ENCODE measurements around the gene IFIT3.

GRCh38 chr10:89332123-89332633 lies 4.4 kb downstream of the IFIT3 start:
- no peak for TF ChIP-seq SMC3 (IDR thresholded peaks at IDR 0.05; ENCODE audit: low read depth, low read length)
- no peak for TF ChIP-seq REST (IDR thresholded peaks at IDR 0.05; ENCODE audit: low read depth, low read length)
- TF ChIP-seq CTCF (IDR thresholded peaks at IDR 0.05) = no peak
- TF ChIP-seq MXI1 (IDR thresholded peaks at IDR 0.05; ENCODE audit: low read depth, low read length) = no peak
- no peak for TF ChIP-seq EP300 (IDR thresholded peaks at IDR 0.05; ENCODE audit: borderline replicate concordance in 1 of 2, low read depth in 1 of 2, low read length in 1 of 2)

Data from SK-N-SH (cell line).